GM12864 (cell line): ENCODE results near the gene EPHX1.

Experiments
- DNase-seq: peaks from one replicate; pipeline ENCODE4 v3.0.0-alpha.2; 2011; ENCODE audit warnings: low read depth
- H3K4me3 ChIP-seq: 2 replicates; pipeline ENCODE4 v1.5.1; 2011; ENCODE audit warnings: mild to moderate bottlenecking, low read depth, low read length, control low read depth
- TF ChIP-seq, protein P1 (sequence below): IDR thresholded peaks from 2 replicates; pipeline ENCODE4 v1.5.1; 2011; ENCODE audit warnings: low read depth, mild to moderate bottlenecking, moderate library complexity, low read length, control low read depth, inconsistent platforms; ENCODE audit errors: missing control alignments

The EPHX1 gene

GRCh38 chr1:225822655-225823403 lies 12.9 kb downstream of the EPHX1 start:
- no peak overlapping the region for H3K4me3 ChIP-seq
- TF ChIP-seq, protein P1, sequence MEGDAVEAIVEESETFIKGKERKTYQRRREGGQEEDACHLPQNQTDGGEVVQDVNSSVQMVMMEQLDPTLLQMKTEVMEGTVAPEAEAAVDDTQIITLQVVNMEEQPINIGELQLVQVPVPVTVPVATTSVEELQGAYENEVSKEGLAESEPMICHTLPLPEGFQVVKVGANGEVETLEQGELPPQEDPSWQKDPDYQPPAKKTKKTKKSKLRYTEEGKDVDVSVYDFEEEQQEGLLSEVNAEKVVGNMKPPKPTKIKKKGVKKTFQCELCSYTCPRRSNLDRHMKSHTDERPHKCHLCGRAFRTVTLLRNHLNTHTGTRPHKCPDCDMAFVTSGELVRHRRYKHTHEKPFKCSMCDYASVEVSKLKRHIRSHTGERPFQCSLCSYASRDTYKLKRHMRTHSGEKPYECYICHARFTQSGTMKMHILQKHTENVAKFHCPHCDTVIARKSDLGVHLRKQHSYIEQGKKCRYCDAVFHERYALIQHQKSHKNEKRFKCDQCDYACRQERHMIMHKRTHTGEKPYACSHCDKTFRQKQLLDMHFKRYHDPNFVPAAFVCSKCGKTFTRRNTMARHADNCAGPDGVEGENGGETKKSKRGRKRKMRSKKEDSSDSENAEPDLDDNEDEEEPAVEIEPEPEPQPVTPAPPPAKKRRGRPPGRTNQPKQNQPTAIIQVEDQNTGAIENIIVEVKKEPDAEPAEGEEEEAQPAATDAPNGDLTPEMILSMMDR, result no peak
- no peak for DNase-seq

- no peak overlapping the region for H3K4me3 ChIP-seq
- DNase-seq, result no peak
Measured at GRCh38 chr1:225823811-225824261, 13.9 kb downstream of the EPHX1 start.

GRCh38 chr1:225824533-225824941 lies 14.6 kb downstream of the EPHX1 start:
- no peak overlapping the region for H3K4me3 ChIP-seq
- TF ChIP-seq, protein P1, result no peak
- DNase-seq, result no peak

More at GRCh38 chr1:225823811-225824261, 13.9 kb downstream of the EPHX1 start:
- TF ChIP-seq, protein P1, result no peak

DNA sequence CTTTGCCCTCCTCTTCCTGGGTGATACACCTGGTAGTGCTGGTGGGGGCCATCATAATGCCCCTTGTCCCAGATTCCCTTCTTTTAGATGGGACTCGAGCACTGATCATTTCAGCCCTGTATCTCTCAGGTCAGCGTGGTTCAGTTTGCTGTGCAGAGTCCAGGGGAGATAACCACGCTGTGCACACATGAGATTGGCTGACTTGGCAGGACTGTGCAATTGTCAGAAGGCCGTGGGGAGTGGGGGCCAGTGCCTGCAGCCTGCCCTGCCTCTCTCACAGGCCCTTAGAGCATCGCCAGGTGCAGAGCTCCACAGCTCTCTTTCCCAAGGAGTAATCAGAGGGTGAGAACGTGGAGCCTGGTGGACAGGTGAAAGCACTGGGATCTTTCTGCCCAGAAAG lies 15.2 kb downstream of the EPHX1 start:
- no peak for DNase-seq
- TF ChIP-seq, protein P1, result no peak
- H3K4me3 ChIP-seq, result no peak overlapping the region

- TF ChIP-seq, protein P1, result no peak
- H3K4me3 ChIP-seq, result no peak overlapping the region
- no peak for DNase-seq
Measured at GRCh38 chr1:225825607-225826007, 15.7 kb downstream of the EPHX1 start.

- TF ChIP-seq, protein P1, result no peak
- no peak for DNase-seq
- H3K4me3 ChIP-seq, result no peak overlapping the region
Measured at GRCh38 chr1:225827076-225827475, 17.2 kb downstream of the EPHX1 start.
